NCI-H345 (cell line): ENCODE measurements around the gene PRKCE.

ENCODE experiments used
- DNase-seq: peaks from one replicate; lab custom pipeline; 2025; lab: John Stamatoyannopoulos, UW

Gene PRKCE

GRCh38 chr2:46170026-46170425, 518.6 kb downstream of the PRKCE start:
- no peak for DNase-seq

GRCh38 chr2:46170611-46171350, 519.3 kb downstream of the PRKCE start:
- DNase-seq: peak; percentile 57

- peak; percentile 83 for DNase-seq
Observed at GRCh38 chr2:46171411-46171953, 520.0 kb downstream of the PRKCE start.

GRCh38 chr2:46171996-46172546, 520.6 kb downstream of the PRKCE start:
- DNase-seq: peak; percentile 45

GRCh38 chr2:46173030-46173429, 521.6 kb downstream of the PRKCE start:
- no peak for DNase-seq

- DNase-seq: no peak
Observed at GRCh38 chr2:46173636-46174250, 522.3 kb downstream of the PRKCE start.

GRCh38 chr2:46174345-46175170, 523.1 kb downstream of the PRKCE start:
- no peak for DNase-seq

GRCh38 chr2:46175419-46175818, 523.9 kb downstream of the PRKCE start:
- DNase-seq: no peak

GRCh38 chr2:46177461-46178089, 526.1 kb downstream of the PRKCE start:
- no peak for DNase-seq

GRCh38 chr2:46179037-46179621, 527.7 kb downstream of the PRKCE start:
- DNase-seq: no peak

- DNase-seq: no peak
Observed at GRCh38 chr2:46180189-46180588, 528.7 kb downstream of the PRKCE start.

- no peak for DNase-seq
Observed at GRCh38 chr2:46181306-46181705, 529.8 kb downstream of the PRKCE start.

- DNase-seq: peak; percentile 26
Observed at GRCh38 chr2:46181789-46182530, 530.5 kb downstream of the PRKCE start.

GRCh38 chr2:46183426-46183825, 532.0 kb downstream of the PRKCE start:
- DNase-seq: no peak

- DNase-seq: no peak
Observed at GRCh38 chr2:46184794-46185583, 533.5 kb downstream of the PRKCE start.

- no peak for DNase-seq
Observed at GRCh38 chr2:46187112-46187618, 535.7 kb downstream of the PRKCE start.

GRCh38 chr2:46188041-46188716, 536.7 kb downstream of the PRKCE start:
- no peak for DNase-seq

- no peak for DNase-seq
Observed at GRCh38 chr2:46193356-46193755, 541.9 kb downstream of the PRKCE start.

- no peak for DNase-seq
Observed at GRCh38 chr2:46193855-46194254, 542.4 kb downstream of the PRKCE start.
